Upper lobe of left lung (tissue), 6 donors: ENCODE results near the gene STARD8. TPM values are rescaled to one million over a fixed set of nuclear protein-coding genes. Genes with fewer than 3 reads are reported as not detected.

ENCODE experiments used
- ATAC-seq, 2 donors: fragments of 200-7000 bp; cut with Tn5 transposase; one replicate each; pipeline ENCODE4 v1.9.1; 2022; ENCODE audit warnings: mild to moderate bottlenecking in 2 of 2, moderate library complexity in 2 of 2; ENCODE audit not compliant: low FRiP score in 2 of 2
- DNase-seq, 2 donors: peaks; one replicate each; pipeline ENCODE4 v3.0.0-alpha.2; 2019 to 2020
- H3K27ac ChIP-seq, 4 donors: fragments of 200-600 bp; sonication (generic); one replicate each; pipeline ENCODE4 v1.5.1; 2016 to 2019
- H3K27me3 ChIP-seq, 4 donors: fragments of 200-600 bp; sonication (generic); one replicate each; pipeline ENCODE4 v1.5.1; 2017 to 2019
- H3K36me3 ChIP-seq, 4 donors: fragments of 200-600 bp; sonication (generic); one replicate each; pipeline ENCODE4 v1.5.1; 2016 to 2019
- H3K4me1 ChIP-seq, 4 donors: fragments of 200-600 bp; sonication (generic); one replicate each; pipeline ENCODE4 v1.5.1; 2018 to 2019
- H3K4me3 ChIP-seq, 4 donors: fragments of 200-600 bp; sonication (generic); one replicate each; pipeline ENCODE4 v1.5.1; 2017 to 2019; ENCODE audit warnings: mild to moderate bottlenecking in 2 of 4, moderate library complexity in 1 of 4
- H3K9me3 ChIP-seq, 4 donors: fragments of 200-600 bp; sonication (generic); one replicate each; pipeline ENCODE4 v1.5.1; 2018 to 2019
- CTCF ChIP-seq, 6 experiments: fragments of 450-650 bp in 4 of 6; fragments of 200-600 bp in 2 of 6; sonication (generic) in 2 of 6; IDR thresholded peaks; one replicate each; pipeline ENCODE4 v1.5.1; 2016 to 2019; ENCODE audit warnings: antibody characterized with exemption in 6 of 6
- EP300 ChIP-seq, 4 donors: sonication (generic); formaldehyde crosslinking; IDR thresholded peaks; one replicate each; pipeline ENCODE4 v1.5.1; 2017; ENCODE audit warnings: antibody characterized with exemption in 4 of 4, control low read depth in 2 of 4
- POLR2A ChIP-seq, 4 donors: fragments of 450-650 bp; IDR thresholded peaks; one replicate each; pipeline ENCODE4 v1.5.1; 2016 to 2017; ENCODE audit warnings: antibody characterized with exemption in 4 of 4, mild to moderate bottlenecking in 2 of 4
- POLR2AphosphoS5 ChIP-seq, 2 donors: sonication (generic); formaldehyde crosslinking; IDR thresholded peaks; one replicate each; pipeline ENCODE4 v1.5.1; 2017; ENCODE audit warnings: antibody characterized with exemption in 2 of 2
- WGBS, 2 donors: methylation state at CpG; one replicate each; pipeline ENCODE4 v1.1.5; 2017 to 2018; 5-methylcytosine and 5-hydroxymethylcytosine counted together
- total RNA-seq, 6 donors: library from RNA; depleted of rRNA in 4 of 6; stranded (reverse); fragments of >200 nt in 4 of 6; gene quantifications; one replicate each; pipeline versions ENCODE4 v1.1.0 to v1.2.1, GENCODE V29; 2016 to 2021
- donor health status: DM: no; HTN: no; CAD: no; lungs with moderate emphysema.
- donor health status: DM: no; HTN: yes; CAD: no; lungs with severe emphysema.

Gene STARD8
- total RNA-seq, 6 donors from 2014 or later, result 13.9 to 43.1 (median 25.8) TPM

GRCh38 chrX:68748030-68748429 is 100.6 kb downstream of the STARD8 start:
- no peak for ATAC-seq
- Histone ChIP-seq H3K36me3 (no peaks in the 10 kb centered on the region), H3K27me3 (no peaks in the 10 kb centered on the region), H3K9me3 (no peaks in the 10 kb centered on the region), H3K27ac (peak overlapping the region in 3 of 4 donors; percentile 56 to 73 (median 58)), H3K4me3 (no peak overlapping the region), H3K4me1 (peaks cover 0 to 8% (median 0%) of the 10 kb centered on the region in 4 donors)
- TF ChIP-seq EP300 (IDR thresholded peaks at IDR 0.05) (peak in 3 of 4 donors; percentile 14 to 71 (median 66)), POLR2AphosphoS5 (IDR thresholded peaks at IDR 0.05) (peak in 1 of 2 donors; percentile 9), CTCF (IDR thresholded peaks at IDR 0.05) (no peak), POLR2A (IDR thresholded peaks at IDR 0.05) (no peak)
- DNase-seq, result no peak
- WGBS, 2 donors, result 76 to 82% methylated on average over 6 to 7 of the region's 7 CpGs

DNA sequence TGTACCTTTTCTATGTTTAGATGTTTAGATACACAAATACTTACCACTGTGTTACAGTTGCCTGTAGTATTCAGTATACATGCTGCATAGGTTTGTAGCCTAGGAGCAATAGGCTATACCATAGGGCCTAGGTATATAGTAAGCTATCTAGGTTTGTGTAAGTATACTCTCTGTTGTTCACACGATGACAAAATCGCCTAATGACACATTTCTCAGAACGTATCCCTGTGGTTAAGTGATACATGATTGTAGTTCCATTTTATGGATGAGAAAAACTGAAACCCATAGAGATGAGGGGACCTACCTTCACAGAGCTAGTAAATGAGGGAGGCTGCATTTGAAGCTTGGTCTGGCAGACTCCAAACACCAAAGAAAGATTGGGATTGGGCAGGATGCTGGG is 102.0 kb downstream of the STARD8 start:
- DNase-seq (no peak), ATAC-seq (no peak)
- Histone ChIP-seq H3K27me3 (no peaks in the 10 kb centered on the region), H3K4me1 (peaks cover 0 to 8% (median 0%) of the 10 kb centered on the region in 4 donors), H3K4me3 (no peak overlapping the region), H3K36me3 (no peaks in the 10 kb centered on the region), H3K9me3 (no peaks in the 10 kb centered on the region), H3K27ac (no peak overlapping the region)
- 61 to 92% methylated on average over 3 of the region's 3 CpGs for WGBS, 2 donors
- TF ChIP-seq POLR2A (IDR thresholded peaks at IDR 0.05) (no peak), CTCF (IDR thresholded peaks at IDR 0.05) (no peak), EP300 (IDR thresholded peaks at IDR 0.05) (no peak), POLR2AphosphoS5 (IDR thresholded peaks at IDR 0.05) (no peak)

DNA sequence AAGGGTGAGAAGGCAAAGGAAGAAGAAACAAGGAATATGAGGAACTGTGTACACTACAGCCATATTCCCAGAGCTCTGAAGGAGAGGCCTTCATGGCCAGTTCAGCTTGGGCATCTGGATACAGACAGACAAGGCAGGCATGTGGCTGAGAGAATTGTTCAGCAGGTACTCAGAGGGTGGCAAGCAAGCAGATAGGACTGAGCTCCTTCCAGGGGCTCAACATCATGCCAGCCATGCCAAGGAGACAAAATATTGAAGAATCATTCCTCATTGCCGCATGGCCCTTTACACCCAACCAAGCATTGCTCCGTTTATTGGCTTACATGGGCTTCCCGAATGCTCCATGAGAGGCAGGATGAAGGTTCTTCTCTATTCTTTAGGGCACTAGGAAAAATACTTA is 102.8 kb downstream of the STARD8 start:
- H3K27me3 ChIP-seq, result no peaks in the 10 kb centered on the region
- no peak for DNase-seq
- H3K4me3 ChIP-seq, result no peak overlapping the region
- peaks cover 0 to 8% (median 0%) of the 10 kb centered on the region in 4 donors for H3K4me1 ChIP-seq
- H3K9me3 ChIP-seq, result no peaks in the 10 kb centered on the region
- no peaks in the 10 kb centered on the region for H3K36me3 ChIP-seq
- 75% methylated on average over 3 of the region's 3 CpGs; no CpG with 5 or more reads in 1 of the 2 donors for WGBS, 2 donors
- TF ChIP-seq POLR2A (IDR thresholded peaks at IDR 0.05) (no peak), POLR2AphosphoS5 (IDR thresholded peaks at IDR 0.05) (no peak), CTCF (IDR thresholded peaks at IDR 0.05) (no peak), EP300 (IDR thresholded peaks at IDR 0.05) (no peak)
- no peak overlapping the region for H3K27ac ChIP-seq
- no peak for ATAC-seq

DNA sequence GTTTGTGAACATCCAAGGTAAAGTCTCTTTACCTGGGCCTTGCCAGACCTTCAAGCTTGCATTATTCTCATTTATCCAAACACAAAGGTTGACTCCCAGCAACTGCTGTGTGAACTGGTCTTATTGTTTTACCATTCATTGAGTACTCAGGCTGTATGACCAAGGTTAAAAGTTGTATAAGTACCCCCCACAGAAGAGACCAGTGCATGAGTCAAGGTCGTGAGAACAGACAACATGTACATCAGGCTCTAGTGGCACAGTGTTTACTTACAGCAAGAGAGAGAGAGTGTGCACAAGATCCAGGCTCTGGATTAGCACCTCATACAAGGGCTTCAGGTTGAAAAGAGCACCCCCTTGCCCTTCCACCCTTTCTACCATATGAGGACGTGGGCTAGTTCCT is 103.9 kb downstream of the STARD8 start:
- WGBS, 2 donors, result 57 to 70% methylated on average over 1 to 2 of the region's 2 CpGs
- peaks cover 0 to 8% (median 0%) of the 10 kb centered on the region in 4 donors for H3K4me1 ChIP-seq
- no peak for DNase-seq

More for the DNA sequence above, 103.9 kb downstream of the STARD8 start:
- no peaks in the 10 kb centered on the region for H3K27me3 ChIP-seq
- no peak overlapping the region for H3K27ac ChIP-seq
- no peak for TF ChIP-seq POLR2A (IDR thresholded peaks at IDR 0.05)
- no peak for TF ChIP-seq EP300 (IDR thresholded peaks at IDR 0.05)
- TF ChIP-seq CTCF (IDR thresholded peaks at IDR 0.05), result no peak
- TF ChIP-seq POLR2AphosphoS5 (IDR thresholded peaks at IDR 0.05), result no peak
- ATAC-seq, result no peak
- H3K4me3 ChIP-seq, result no peak overlapping the region
- H3K36me3 ChIP-seq, result no peaks in the 10 kb centered on the region
- no peaks in the 10 kb centered on the region for H3K9me3 ChIP-seq
